B cell (primary cell): ENCODE data around the gene HACE1. TPM values are rescaled to one million over a fixed set of nuclear protein-coding genes. Genes with fewer than 3 reads are reported as not detected.

Experiments used
- ATAC-seq: fragments of 200-7000 bp; cut with Tn5 transposase; one replicate; pipeline ENCODE4 v1.10.0; 2021; ENCODE audit warnings: low read depth, mild to moderate bottlenecking, moderate number of reproducible peaks, moderate library complexity
- CTCF ChIA-PET: fragments of 350-600 bp; sonication (Branson Sonifier 250); formaldehyde crosslinking; loops from one replicate; lab custom pipeline; 2021; ENCODE audit warnings: antibody characterized with exemption, inconsistent platforms; lab: Charles Lee
- POLR2A ChIA-PET: fragments of 350-600 bp; sonication (Branson Sonifier 250); formaldehyde crosslinking; loops from one replicate; lab custom pipeline; 2021; ENCODE audit warnings: antibody characterized with exemption; lab: Charles Lee
- DNase-seq: peaks from one replicate; pipeline ENCODE4 v3.0.0; 2013
- H2AFZ ChIP-seq: 2 replicates; pipeline ENCODE4 v1.6.1; 2012; ENCODE audit warnings: mild to moderate bottlenecking, low read depth, low read length; ENCODE audit not compliant: insufficient read depth, poor library complexity, severe bottlenecking
- H3K27ac ChIP-seq, 2 donors: 1 replicate in 1 of 2; 2 replicates in 1 of 2; pipeline ENCODE4 v1.5.1; 2012 to 2013; ENCODE audit warnings: low read length in 2 of 2, mild to moderate bottlenecking in 2 of 2, moderate library complexity in 1 of 2
- H3K27me3 ChIP-seq, 4 experiments: fragments of 200-600 bp in 1 of 4; sonication (generic) in 1 of 4; replicated peaks in 1 of 4; 1 replicate in 2 of 4; 2 replicates in 2 of 4; pipeline versions ENCODE4 v1.6.1 to v1.7.0; 2013 to 2016; ENCODE audit warnings: low read length in 3 of 4, mild to moderate bottlenecking in 2 of 4, mixed read lengths in 1 of 4, moderate library complexity in 1 of 4; ENCODE audit not compliant: insufficient read depth in 4 of 4, control insufficient read depth in 3 of 4; ENCODE audit errors: control extremely low read depth in 1 of 4
- H3K36me3 ChIP-seq, 2 experiments: replicated peaks in 1 of 2; 1 replicate in 1 of 2; 2 replicates in 1 of 2; pipeline versions ENCODE4 v1.6.1 to v1.7.1; 2013; ENCODE audit warnings: low read length in 1 of 2; ENCODE audit not compliant: insufficient read depth in 2 of 2, control insufficient read depth in 1 of 2; ENCODE audit errors: control extremely low read depth in 1 of 2, extremely low read depth in 1 of 2
- H3K4me1 ChIP-seq, 2 donors: fragments of 200-600 bp in 1 of 2; sonication (generic) in 1 of 2; 1 replicate in 1 of 2; 2 replicates in 1 of 2; pipeline versions ENCODE4 v1.5.1 to v1.6.1; 2013 to 2017; ENCODE audit warnings: low read length in 2 of 2; ENCODE audit not compliant: control insufficient read depth in 2 of 2, insufficient read depth in 2 of 2
- H3K4me2 ChIP-seq: replicated peaks from 2 replicates; pipeline ENCODE3; 2012; ENCODE audit warnings: mild to moderate bottlenecking, low read depth, low read length; ENCODE audit not compliant: poor library complexity, severe bottlenecking
- H3K4me3 ChIP-seq, 5 experiments: fragments of 200-600 bp in 1 of 5; sonication (generic) in 1 of 5; 1 replicate in 3 of 5; 2 replicates in 2 of 5; pipeline versions ENCODE4 v1.5.1 to v1.7.0; 2011 to 2016; ENCODE audit warnings: low read length in 4 of 5, mild to moderate bottlenecking in 4 of 5, low read depth in 2 of 5, control low read depth in 1 of 5, moderate library complexity in 1 of 5; ENCODE audit not compliant: insufficient read depth in 1 of 5; ENCODE audit errors: control extremely low read depth in 1 of 5, extremely low read depth in 1 of 5
- H3K79me2 ChIP-seq: fragments of 200-600 bp; sonication (generic); one replicate; pipeline ENCODE4 v1.6.0; 2016; ENCODE audit warnings: low read length; ENCODE audit not compliant: control insufficient read depth, insufficient read depth
- H3K9ac ChIP-seq: fragments of 200-600 bp; sonication (generic); 2 replicates; pipeline ENCODE4 v1.6.1; 2017; ENCODE audit warnings: mild to moderate bottlenecking, low read length, moderate library complexity
- H3K9me3 ChIP-seq, 3 donors: one replicate each; pipeline versions ENCODE4 v1.6.1 to v1.7.1; 2013; ENCODE audit warnings: low read length in 2 of 3; ENCODE audit not compliant: control insufficient read depth in 2 of 3, insufficient read depth in 1 of 3; ENCODE audit errors: control extremely low read depth in 1 of 3
- H4K20me1 ChIP-seq: 2 replicates; pipeline ENCODE4 v1.6.0; 2012; ENCODE audit warnings: mild to moderate bottlenecking, low read length; ENCODE audit not compliant: insufficient read depth, control insufficient read depth, poor library complexity, severe bottlenecking
- H3K27ac Mint-ChIP-seq: one replicate; pipeline ENCODE4 v1.8.0; 2021; ENCODE audit warnings: mixed read lengths
- H3K27me3 Mint-ChIP-seq: one replicate; pipeline ENCODE4 v1.8.0; 2021; ENCODE audit warnings: mixed read lengths
- H3K4me1 Mint-ChIP-seq: one replicate; pipeline ENCODE4 v1.8.0; 2021; ENCODE audit warnings: mixed read lengths
- H3K4me3 Mint-ChIP-seq: one replicate; pipeline ENCODE4 v1.8.0; 2021; ENCODE audit warnings: mixed read lengths
- H3K9me3 Mint-ChIP-seq: one replicate; pipeline ENCODE4 v1.8.0; 2022; ENCODE audit warnings: mixed read lengths; ENCODE audit not compliant: insufficient read depth
- EZH2 ChIP-seq: IDR thresholded peaks from 2 replicates; pipeline ENCODE4 v1.6.1; 2012; ENCODE audit warnings: borderline replicate concordance, low read depth, mild to moderate bottlenecking, moderate library complexity, low read length; ENCODE audit not compliant: insufficient read depth, poor library complexity, severe bottlenecking
- WGBS: methylation state at CpG from one replicate; pipeline ENCODE4 v1.1.5; 2013; ENCODE audit warnings: missing lambda C conversion rate; ENCODE audit not compliant: insufficient coverage; 5-methylcytosine and 5-hydroxymethylcytosine counted together
- intact Hi-C: fragments of 100-400 bp; cut with micrococcal nuclease; formaldehyde crosslinking; loops from one replicate; pipeline ENCODE4 v1.10.0; 2022
- polyA plus RNA-seq: library from polyadenylated mRNA; depleted of rRNA; stranded (reverse); fragments of >200 nt; gene quantifications from 2 replicates; pipeline ENCODE4 v1.2.3, GENCODE V29; 2012
- total RNA-seq, 2 donors: library from RNA; stranded (reverse); fragments of 120-200 nt in 1 of 2; gene quantifications; 1 replicate in 1 of 2; 2 replicates in 1 of 2; pipeline versions ENCODE4 v1.2.3 to v1.2.4, GENCODE V29; 2013 to 2022
- TF ChIP-seq, protein P1 (sequence below): fragments of 200-600 bp; IDR thresholded peaks from one replicate; pipeline ENCODE4 v1.8.0; 2022; ENCODE audit warnings: antibody characterized with exemption, mild to moderate bottlenecking

Gene HACE1
- total and polyA plus RNA-seq, 2 donors (not counting 1 experiment from before 2014, with no cell fraction given): 7.5 to 19.2 TPM

DNA sequence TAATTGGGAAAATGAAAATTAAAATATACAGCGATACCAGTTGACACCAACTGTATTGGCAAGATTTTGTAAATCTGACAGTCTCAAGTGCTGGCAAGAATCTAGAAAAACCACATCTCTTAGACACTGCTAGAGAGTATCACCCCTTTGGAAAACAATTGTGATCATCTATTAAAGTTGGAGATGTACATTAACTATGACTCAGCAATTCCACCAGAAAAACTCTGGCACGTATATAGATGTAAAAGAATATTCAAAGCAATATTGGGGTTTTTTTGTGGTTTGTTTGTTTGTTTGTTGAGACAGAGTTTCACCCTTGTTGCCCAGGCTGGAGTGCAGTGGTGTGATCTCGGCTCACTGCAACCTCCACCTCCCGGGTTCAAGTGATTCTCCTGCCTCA lies 142.9 kb downstream of the HACE1 start:
- Mint-ChIP-seq H3K4me3 (no peak overlapping the region), H3K27me3 (no peaks in the 10 kb centered on the region), H3K27ac (no peak overlapping the region), H3K9me3 (no peaks in the 10 kb centered on the region), H3K4me1 (no peaks in the 10 kb centered on the region)
- no peaks in the 10 kb centered on the region for H3K4me1 ChIP-seq
- WGBS: no CpG with 5 or more reads among the region's 4 CpGs
- TF ChIP-seq EZH2: no peak
- TF ChIP-seq, protein P1, sequence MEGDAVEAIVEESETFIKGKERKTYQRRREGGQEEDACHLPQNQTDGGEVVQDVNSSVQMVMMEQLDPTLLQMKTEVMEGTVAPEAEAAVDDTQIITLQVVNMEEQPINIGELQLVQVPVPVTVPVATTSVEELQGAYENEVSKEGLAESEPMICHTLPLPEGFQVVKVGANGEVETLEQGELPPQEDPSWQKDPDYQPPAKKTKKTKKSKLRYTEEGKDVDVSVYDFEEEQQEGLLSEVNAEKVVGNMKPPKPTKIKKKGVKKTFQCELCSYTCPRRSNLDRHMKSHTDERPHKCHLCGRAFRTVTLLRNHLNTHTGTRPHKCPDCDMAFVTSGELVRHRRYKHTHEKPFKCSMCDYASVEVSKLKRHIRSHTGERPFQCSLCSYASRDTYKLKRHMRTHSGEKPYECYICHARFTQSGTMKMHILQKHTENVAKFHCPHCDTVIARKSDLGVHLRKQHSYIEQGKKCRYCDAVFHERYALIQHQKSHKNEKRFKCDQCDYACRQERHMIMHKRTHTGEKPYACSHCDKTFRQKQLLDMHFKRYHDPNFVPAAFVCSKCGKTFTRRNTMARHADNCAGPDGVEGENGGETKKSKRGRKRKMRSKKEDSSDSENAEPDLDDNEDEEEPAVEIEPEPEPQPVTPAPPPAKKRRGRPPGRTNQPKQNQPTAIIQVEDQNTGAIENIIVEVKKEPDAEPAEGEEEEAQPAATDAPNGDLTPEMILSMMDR: no peak
- POLR2A ChIA-PET: no interaction called here
- no peak overlapping the region for H3K4me3 ChIP-seq
- no peak overlapping the region for H3K9ac ChIP-seq
- H3K9me3 ChIP-seq: no peaks in the 10 kb centered on the region
- no peaks in the 10 kb centered on the region for H4K20me1 ChIP-seq
- no peaks in the 10 kb centered on the region for H3K27me3 ChIP-seq
- intact Hi-C loops: no loop called here
- no peaks in the 10 kb centered on the region for H3K79me2 ChIP-seq
- no peak overlapping the region for H3K27ac ChIP-seq
- no peak overlapping the region for H2AFZ ChIP-seq
- ATAC-seq: no peak
- no peak overlapping the region for H3K4me2 ChIP-seq
- CTCF ChIA-PET: no interaction called here
- DNase-seq: no peak
- H3K36me3 ChIP-seq: no peaks in the 10 kb centered on the region

DNA sequence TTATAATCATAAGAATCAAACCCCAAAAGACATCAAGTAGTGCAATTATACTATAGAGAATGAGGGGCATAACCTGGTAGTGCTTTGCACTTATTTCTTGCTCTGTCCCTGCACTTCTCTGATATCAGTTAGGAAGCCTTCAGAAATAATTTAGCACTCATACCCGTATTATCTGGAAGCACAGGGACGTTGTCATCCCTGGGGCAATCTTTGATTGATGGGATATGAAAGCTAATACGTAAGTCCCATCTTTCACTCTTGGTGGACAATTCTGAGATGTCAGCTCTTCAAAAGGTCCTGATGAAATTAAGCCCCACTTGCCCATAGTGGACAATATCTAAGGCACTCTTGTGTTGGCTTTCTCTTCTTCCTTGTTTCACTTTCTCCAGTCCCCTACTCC lies 144.9 kb downstream of the HACE1 start:
- no peaks in the 10 kb centered on the region for H3K9me3 ChIP-seq
- no peak overlapping the region for H3K4me3 ChIP-seq
- Mint-ChIP-seq H3K4me3 (no peak overlapping the region), H3K27me3 (no peaks in the 10 kb centered on the region), H3K9me3 (no peaks in the 10 kb centered on the region), H3K27ac (no peak overlapping the region), H3K4me1 (no peaks in the 10 kb centered on the region)
- H2AFZ ChIP-seq: no peak overlapping the region
- no peaks in the 10 kb centered on the region for H3K36me3 ChIP-seq
- H4K20me1 ChIP-seq: no peaks in the 10 kb centered on the region
- no peak for TF ChIP-seq EZH2
- TF ChIP-seq, protein P1: no peak
- no peak overlapping the region for H3K4me2 ChIP-seq
- no peak overlapping the region for H3K27ac ChIP-seq
- no CpG with 5 or more reads among the region's 3 CpGs for WGBS
- ATAC-seq (no peak), DNase-seq (no peak)
- POLR2A ChIA-PET: no interaction called here
- no peaks in the 10 kb centered on the region for H3K4me1 ChIP-seq
- H3K79me2 ChIP-seq: no peaks in the 10 kb centered on the region
- intact Hi-C loops: no loop called here
- no peak overlapping the region for H3K9ac ChIP-seq
- no peaks in the 10 kb centered on the region for H3K27me3 ChIP-seq
- CTCF ChIA-PET: no interaction called here
